ENCODE data around the gene NLRC5.

DNA sequence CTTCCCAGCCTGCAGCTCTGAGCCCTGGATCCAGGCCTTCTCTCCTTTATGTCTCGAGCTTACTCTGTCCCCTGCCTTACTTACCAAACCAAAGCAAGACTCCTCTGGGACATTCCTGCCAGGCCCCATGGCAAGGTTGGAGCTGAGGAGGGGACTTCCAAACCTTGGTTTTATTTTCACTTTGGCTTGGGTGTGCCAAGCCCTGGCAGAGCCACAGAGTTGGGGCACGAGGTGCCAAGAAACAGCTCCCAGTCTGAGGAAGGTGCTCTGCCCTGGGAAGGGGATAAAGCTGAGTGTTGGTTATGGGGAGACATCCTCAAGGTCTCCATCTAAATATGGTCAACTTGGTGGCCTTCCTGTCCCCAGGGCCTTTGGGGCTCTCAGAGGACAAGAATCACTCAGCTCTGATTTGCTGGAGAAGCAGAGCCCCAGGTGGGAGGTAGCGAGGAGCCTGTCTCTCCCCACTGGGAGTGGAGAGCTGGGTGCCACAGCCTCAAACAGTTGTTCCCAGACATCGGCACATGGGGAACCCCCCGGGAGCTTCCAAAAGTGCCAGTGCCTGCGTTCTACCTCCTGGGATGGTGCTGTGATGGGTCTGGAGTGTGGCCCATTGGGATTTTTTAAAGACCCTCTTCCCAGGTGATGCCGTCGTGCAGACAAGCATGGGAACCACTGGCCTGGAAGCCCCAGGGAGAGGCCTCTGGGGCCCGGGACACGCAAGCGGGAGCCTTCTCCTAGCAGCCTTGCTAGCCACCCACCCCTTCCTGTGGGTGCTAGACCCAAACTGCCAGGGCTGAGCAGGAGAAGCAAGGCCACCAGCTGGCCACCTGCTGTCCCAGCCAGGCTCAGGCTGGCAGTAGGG lies 10.3 kb downstream of the NLRC5 start:
- TF ChIP-seq, protein P1, sequence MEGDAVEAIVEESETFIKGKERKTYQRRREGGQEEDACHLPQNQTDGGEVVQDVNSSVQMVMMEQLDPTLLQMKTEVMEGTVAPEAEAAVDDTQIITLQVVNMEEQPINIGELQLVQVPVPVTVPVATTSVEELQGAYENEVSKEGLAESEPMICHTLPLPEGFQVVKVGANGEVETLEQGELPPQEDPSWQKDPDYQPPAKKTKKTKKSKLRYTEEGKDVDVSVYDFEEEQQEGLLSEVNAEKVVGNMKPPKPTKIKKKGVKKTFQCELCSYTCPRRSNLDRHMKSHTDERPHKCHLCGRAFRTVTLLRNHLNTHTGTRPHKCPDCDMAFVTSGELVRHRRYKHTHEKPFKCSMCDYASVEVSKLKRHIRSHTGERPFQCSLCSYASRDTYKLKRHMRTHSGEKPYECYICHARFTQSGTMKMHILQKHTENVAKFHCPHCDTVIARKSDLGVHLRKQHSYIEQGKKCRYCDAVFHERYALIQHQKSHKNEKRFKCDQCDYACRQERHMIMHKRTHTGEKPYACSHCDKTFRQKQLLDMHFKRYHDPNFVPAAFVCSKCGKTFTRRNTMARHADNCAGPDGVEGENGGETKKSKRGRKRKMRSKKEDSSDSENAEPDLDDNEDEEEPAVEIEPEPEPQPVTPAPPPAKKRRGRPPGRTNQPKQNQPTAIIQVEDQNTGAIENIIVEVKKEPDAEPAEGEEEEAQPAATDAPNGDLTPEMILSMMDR (IDR thresholded peaks at IDR 0.05; ENCODE audit: insufficient read depth, low read length, poor library complexity, severe bottlenecking): no peak
- TF ChIP-seq EZH2phosphoT487 (conservative IDR thresholded peaks at IDR 0.05; ENCODE audit: low read length): no peak
